B cell (primary cell): ENCODE data around the gene PGAM2. TPM values are rescaled to one million over a fixed set of nuclear protein-coding genes. Genes with fewer than 3 reads are reported as not detected.
"Not testable (repeated sequence)": the region's sequence is repeated elsewhere in the genome, so short reads cannot be mapped to it uniquely, and the experiment has no call there.

Source experiments
- ATAC-seq: fragments of 200-7000 bp; cut with Tn5 transposase; one replicate; pipeline ENCODE4 v1.10.0; 2021; ENCODE audit warnings: low read depth, mild to moderate bottlenecking, moderate number of reproducible peaks, moderate library complexity
- CTCF ChIA-PET: fragments of 350-600 bp; sonication (Branson Sonifier 250); formaldehyde crosslinking; loops from one replicate; lab custom pipeline; 2021; ENCODE audit warnings: antibody characterized with exemption, inconsistent platforms; lab: Charles Lee
- POLR2A ChIA-PET: fragments of 350-600 bp; sonication (Branson Sonifier 250); formaldehyde crosslinking; loops from one replicate; lab custom pipeline; 2021; ENCODE audit warnings: antibody characterized with exemption; lab: Charles Lee
- DNase-seq: peaks from one replicate; pipeline ENCODE4 v3.0.0; 2013
- H2AFZ ChIP-seq: 2 replicates; pipeline ENCODE4 v1.6.1; 2012; ENCODE audit warnings: mild to moderate bottlenecking, low read depth, low read length; ENCODE audit not compliant: insufficient read depth, poor library complexity, severe bottlenecking
- H3K27ac ChIP-seq, 2 donors: 1 replicate in 1 of 2; 2 replicates in 1 of 2; pipeline ENCODE4 v1.5.1; 2012 to 2013; ENCODE audit warnings: low read length in 2 of 2, mild to moderate bottlenecking in 2 of 2, moderate library complexity in 1 of 2
- H3K27me3 ChIP-seq, 4 experiments: fragments of 200-600 bp in 1 of 4; sonication (generic) in 1 of 4; replicated peaks in 1 of 4; 1 replicate in 2 of 4; 2 replicates in 2 of 4; pipeline versions ENCODE4 v1.6.1 to v1.7.0; 2013 to 2016; ENCODE audit warnings: low read length in 3 of 4, mild to moderate bottlenecking in 2 of 4, mixed read lengths in 1 of 4, moderate library complexity in 1 of 4; ENCODE audit not compliant: insufficient read depth in 4 of 4, control insufficient read depth in 3 of 4; ENCODE audit errors: control extremely low read depth in 1 of 4
- H3K36me3 ChIP-seq, 2 experiments: replicated peaks in 1 of 2; 1 replicate in 1 of 2; 2 replicates in 1 of 2; pipeline versions ENCODE4 v1.6.1 to v1.7.1; 2013; ENCODE audit warnings: low read length in 1 of 2; ENCODE audit not compliant: insufficient read depth in 2 of 2, control insufficient read depth in 1 of 2; ENCODE audit errors: control extremely low read depth in 1 of 2, extremely low read depth in 1 of 2
- H3K4me1 ChIP-seq, 2 donors: fragments of 200-600 bp in 1 of 2; sonication (generic) in 1 of 2; 1 replicate in 1 of 2; 2 replicates in 1 of 2; pipeline versions ENCODE4 v1.5.1 to v1.6.1; 2013 to 2017; ENCODE audit warnings: low read length in 2 of 2; ENCODE audit not compliant: control insufficient read depth in 2 of 2, insufficient read depth in 2 of 2
- H3K4me2 ChIP-seq: replicated peaks from 2 replicates; pipeline ENCODE3; 2012; ENCODE audit warnings: mild to moderate bottlenecking, low read depth, low read length; ENCODE audit not compliant: poor library complexity, severe bottlenecking
- H3K4me3 ChIP-seq, 5 experiments: fragments of 200-600 bp in 1 of 5; sonication (generic) in 1 of 5; 1 replicate in 3 of 5; 2 replicates in 2 of 5; pipeline versions ENCODE4 v1.5.1 to v1.7.0; 2011 to 2016; ENCODE audit warnings: low read length in 4 of 5, mild to moderate bottlenecking in 4 of 5, low read depth in 2 of 5, control low read depth in 1 of 5, moderate library complexity in 1 of 5; ENCODE audit not compliant: insufficient read depth in 1 of 5; ENCODE audit errors: control extremely low read depth in 1 of 5, extremely low read depth in 1 of 5
- H3K79me2 ChIP-seq: fragments of 200-600 bp; sonication (generic); one replicate; pipeline ENCODE4 v1.6.0; 2016; ENCODE audit warnings: low read length; ENCODE audit not compliant: control insufficient read depth, insufficient read depth
- H3K9ac ChIP-seq: fragments of 200-600 bp; sonication (generic); 2 replicates; pipeline ENCODE4 v1.6.1; 2017; ENCODE audit warnings: mild to moderate bottlenecking, low read length, moderate library complexity
- H3K9me3 ChIP-seq, 3 donors: one replicate each; pipeline versions ENCODE4 v1.6.1 to v1.7.1; 2013; ENCODE audit warnings: low read length in 2 of 3; ENCODE audit not compliant: control insufficient read depth in 2 of 3, insufficient read depth in 1 of 3; ENCODE audit errors: control extremely low read depth in 1 of 3
- H4K20me1 ChIP-seq: 2 replicates; pipeline ENCODE4 v1.6.0; 2012; ENCODE audit warnings: mild to moderate bottlenecking, low read length; ENCODE audit not compliant: insufficient read depth, control insufficient read depth, poor library complexity, severe bottlenecking
- H3K27ac Mint-ChIP-seq: one replicate; pipeline ENCODE4 v1.8.0; 2021; ENCODE audit warnings: mixed read lengths
- H3K27me3 Mint-ChIP-seq: one replicate; pipeline ENCODE4 v1.8.0; 2021; ENCODE audit warnings: mixed read lengths
- H3K4me1 Mint-ChIP-seq: one replicate; pipeline ENCODE4 v1.8.0; 2021; ENCODE audit warnings: mixed read lengths
- H3K4me3 Mint-ChIP-seq: one replicate; pipeline ENCODE4 v1.8.0; 2021; ENCODE audit warnings: mixed read lengths
- H3K9me3 Mint-ChIP-seq: one replicate; pipeline ENCODE4 v1.8.0; 2022; ENCODE audit warnings: mixed read lengths; ENCODE audit not compliant: insufficient read depth
- WGBS: methylation state at CpG from one replicate; pipeline ENCODE4 v1.1.5; 2013; ENCODE audit warnings: missing lambda C conversion rate; ENCODE audit not compliant: insufficient coverage; 5-methylcytosine and 5-hydroxymethylcytosine counted together
- intact Hi-C: fragments of 100-400 bp; cut with micrococcal nuclease; formaldehyde crosslinking; loops from one replicate; pipeline ENCODE4 v1.10.0; 2022
- polyA plus RNA-seq: library from polyadenylated mRNA; depleted of rRNA; stranded (reverse); fragments of >200 nt; gene quantifications from 2 replicates; pipeline ENCODE4 v1.2.3, GENCODE V29; 2012
- total RNA-seq, 2 donors: library from RNA; stranded (reverse); fragments of 120-200 nt in 1 of 2; gene quantifications; 1 replicate in 1 of 2; 2 replicates in 1 of 2; pipeline versions ENCODE4 v1.2.3 to v1.2.4, GENCODE V29; 2013 to 2022

PGAM2 gene
- total and polyA plus RNA-seq, 2 donors (not counting 1 experiment from before 2014, with no cell fraction given), result 0.69 to 3.2 TPM

GRCh38 chr7:44038553-44038952 lies 26.8 kb downstream of the PGAM2 start:
- peaks cover 11% of the 10 kb centered on the region for H3K4me1 Mint-ChIP-seq
- intact Hi-C loops, H3K4me3 Mint-ChIP-seq, H3K9me3 Mint-ChIP-seq, H3K79me2 ChIP-seq, H3K27ac Mint-ChIP-seq, H3K4me3 ChIP-seq, H3K27me3 ChIP-seq, H2AFZ ChIP-seq, H3K27me3 Mint-ChIP-seq, H3K9ac ChIP-seq, H3K27ac ChIP-seq, H4K20me1 ChIP-seq, H3K36me3 ChIP-seq, H3K9me3 ChIP-seq, DNase-seq, H3K4me2 ChIP-seq, H3K4me1 ChIP-seq, ATAC-seq: not testable (repeated sequence)
- WGBS, result no CpG with 5 or more reads among the region's 12 CpGs
- ChIA-PET CTCF (interaction anchor here (0.9 kb wide), 1 partner anchor 18 kb away, joined by 3 read pairs; no protein-coding TSS in a partner anchor), POLR2A (interaction anchor here (0.7 kb wide), 1 partner anchor 278 kb away, joined by 7 read pairs; no protein-coding TSS in a partner anchor)

- H3K27ac Mint-ChIP-seq, H3K36me3 ChIP-seq, H4K20me1 ChIP-seq, H3K27me3 ChIP-seq, ATAC-seq, H3K4me3 ChIP-seq, H3K79me2 ChIP-seq, H3K9me3 Mint-ChIP-seq, POLR2A ChIA-PET, H3K27me3 Mint-ChIP-seq, H3K4me2 ChIP-seq, H3K27ac ChIP-seq, CTCF ChIA-PET, H3K9me3 ChIP-seq, H3K4me1 ChIP-seq, intact Hi-C loops, H3K4me3 Mint-ChIP-seq, H3K9ac ChIP-seq, H2AFZ ChIP-seq: not testable (repeated sequence)
- peaks cover 11% of the 10 kb centered on the region for H3K4me1 Mint-ChIP-seq
- DNase-seq, result peak; percentile 5
- no CpG with 5 or more reads among the region's 2 CpGs for WGBS
Measured at GRCh38 chr7:44037951-44038350, 27.4 kb downstream of the PGAM2 start.

- H3K27me3 Mint-ChIP-seq, H3K79me2 ChIP-seq, H3K9ac ChIP-seq, H3K36me3 ChIP-seq, H4K20me1 ChIP-seq, H3K27ac Mint-ChIP-seq, H3K27me3 ChIP-seq, H3K4me1 Mint-ChIP-seq, H2AFZ ChIP-seq, H3K4me1 ChIP-seq, H3K4me3 ChIP-seq, H3K9me3 Mint-ChIP-seq, CTCF ChIA-PET, intact Hi-C loops, H3K4me2 ChIP-seq, ATAC-seq, H3K9me3 ChIP-seq, POLR2A ChIA-PET, H3K4me3 Mint-ChIP-seq, H3K27ac ChIP-seq: not testable (repeated sequence)
- WGBS, result 100% methylated on average over 2 of the region's 10 CpGs
- peak; percentile 37 for DNase-seq
Measured at GRCh38 chr7:44036364-44036763, 29.0 kb downstream of the PGAM2 start.

- H3K4me1 Mint-ChIP-seq, H3K4me1 ChIP-seq, H3K4me2 ChIP-seq, intact Hi-C loops, ATAC-seq, H3K27ac ChIP-seq, H3K79me2 ChIP-seq, H3K9me3 ChIP-seq, H3K4me3 Mint-ChIP-seq, H3K27ac Mint-ChIP-seq, H3K9ac ChIP-seq, H3K27me3 ChIP-seq, H4K20me1 ChIP-seq, H3K36me3 ChIP-seq, CTCF ChIA-PET, H3K9me3 Mint-ChIP-seq, H3K27me3 Mint-ChIP-seq, POLR2A ChIA-PET, H2AFZ ChIP-seq, H3K4me3 ChIP-seq, DNase-seq: not testable (repeated sequence)
- 83% methylated on average over 1 of the region's 18 CpGs for WGBS
Measured at GRCh38 chr7:44033971-44034844, 31.2 kb downstream of the PGAM2 start.
